Muscle of leg (tissue), 11 donors: Measurements from ENCODE around the gene CHORDC1. TPM values are rescaled to one million over a fixed set of nuclear protein-coding genes. Genes with fewer than 3 reads are reported as not detected.
"Not testable (repeated sequence)": the region's sequence is repeated elsewhere in the genome, so short reads cannot be mapped to it uniquely, and the experiment has no call there.

Experiments used
- DNase-seq: peaks from one replicate; pipeline ENCODE4 v3.0.0; 2013
- H3K27ac ChIP-seq: one replicate; pipeline ENCODE4 v1.5.1; 2013; ENCODE audit warnings: mild to moderate bottlenecking, low read length, control low read depth
- H3K27me3 ChIP-seq: one replicate; pipeline ENCODE4 v1.6.1; 2013; ENCODE audit warnings: low read length; ENCODE audit not compliant: control insufficient read depth, insufficient read depth
- H3K36me3 ChIP-seq: one replicate; pipeline ENCODE4 v1.6.1; 2013; ENCODE audit warnings: low read length; ENCODE audit not compliant: control insufficient read depth, insufficient read depth
- H3K4me1 ChIP-seq: one replicate; pipeline ENCODE4 v1.6.1; 2013; ENCODE audit warnings: low read length; ENCODE audit not compliant: control insufficient read depth, insufficient read depth
- H3K4me3 ChIP-seq: one replicate; pipeline ENCODE4 v1.5.1; 2013; ENCODE audit warnings: low read length, control low read depth
- H3K9me3 ChIP-seq: replicated peaks from 2 replicates; pipeline ENCODE4 v1.6.1; 2013; ENCODE audit warnings: low read depth, low read length; ENCODE audit not compliant: control insufficient read depth
- WGBS: methylation state at CpG from one replicate; pipeline ENCODE4 v1.1.5; 2013; ENCODE audit warnings: missing lambda C conversion rate; ENCODE audit not compliant: insufficient coverage; 5-methylcytosine and 5-hydroxymethylcytosine counted together
- polyA plus RNA-seq, 8 donors: library from polyadenylated mRNA; unstranded; fragments of 120-200 nt; gene quantifications; one replicate each; pipeline versions ENCODE4 v1.2.1 to v1.2.3, GENCODE V29; 2013; ENCODE audit warnings: inconsistent platforms in 1 of 8, low replicate concordance in 1 of 8; ENCODE audit not compliant: insufficient read length in 8 of 8, insufficient read depth in 1 of 8
- total RNA-seq: library from RNA; stranded (reverse); fragments of 120-200 nt; gene quantifications from one replicate; pipeline ENCODE4 v1.2.4, GENCODE V29; 2013

CHORDC1 gene
- total and polyA plus RNA-seq, 9 donors = 23.7 to 48.2 (median 37.6) TPM

GRCh38 chr11:90242894-90243416 is 20.1 kb upstream of the CHORDC1 start:
- no peaks in the 10 kb centered on the region for H3K36me3 ChIP-seq
- WGBS = 73% methylated on average over 3 of the region's 7 CpGs
- H3K4me3 ChIP-seq = no peak overlapping the region
- no peak overlapping the region for H3K27ac ChIP-seq
- no peaks in the 10 kb centered on the region for H3K4me1 ChIP-seq
- no peak for DNase-seq
- H3K27me3 ChIP-seq = no peaks in the 10 kb centered on the region
- no peaks in the 10 kb centered on the region for H3K9me3 ChIP-seq

- no peak overlapping the region for H3K4me3 ChIP-seq
- H3K4me1 ChIP-seq = no peaks in the 10 kb centered on the region
- H3K9me3 ChIP-seq = no peaks in the 10 kb centered on the region
- no peak overlapping the region for H3K27ac ChIP-seq
- no CpG with 5 or more reads among the region's 4 CpGs for WGBS
- no peaks in the 10 kb centered on the region for H3K36me3 ChIP-seq
- no peak for DNase-seq
- no peaks in the 10 kb centered on the region for H3K27me3 ChIP-seq
Measured at GRCh38 chr11:90241414-90241813, 18.6 kb upstream of the CHORDC1 start.

GRCh38 chr11:90239967-90240636 is 17.3 kb upstream of the CHORDC1 start:
- 93% methylated on average over 16 of the region's 20 CpGs for WGBS
- not testable (repeated sequence) for H3K27me3 ChIP-seq, H3K4me3 ChIP-seq, H3K4me1 ChIP-seq, H3K27ac ChIP-seq, H3K9me3 ChIP-seq, DNase-seq, H3K36me3 ChIP-seq

- no peak for DNase-seq
- no CpG with 5 or more reads among the region's 4 CpGs for WGBS
- Histone ChIP-seq H3K27me3 (no peaks in the 10 kb centered on the region), H3K27ac (no peak overlapping the region), H3K36me3 (no peaks in the 10 kb centered on the region), H3K9me3 (no peaks in the 10 kb centered on the region), H3K4me3 (no peak overlapping the region), H3K4me1 (no peaks in the 10 kb centered on the region)
Measured at GRCh38 chr11:90237004-90237403, 14.2 kb upstream of the CHORDC1 start.

DNA sequence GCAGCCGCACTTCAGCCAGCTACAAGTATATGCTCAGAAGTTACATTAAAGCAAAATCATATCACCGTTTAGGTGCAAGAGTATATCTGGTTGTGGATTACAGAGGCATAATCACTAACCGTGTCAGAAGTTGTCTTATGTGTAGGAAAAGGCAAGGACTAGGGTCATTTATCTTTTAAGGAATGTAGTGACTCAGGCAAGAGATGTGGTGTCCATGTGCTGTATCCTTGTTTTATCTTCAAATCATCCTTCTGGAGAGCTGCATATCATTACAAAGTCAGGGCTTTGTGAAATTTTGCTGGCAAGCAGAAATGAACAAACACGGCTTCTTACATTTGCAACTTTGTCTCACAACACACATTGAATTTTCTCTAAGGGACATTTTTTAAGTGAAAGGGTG is 12.7 kb upstream of the CHORDC1 start:
- Histone ChIP-seq H3K4me3 (no peak overlapping the region), H3K4me1 (no peaks in the 10 kb centered on the region), H3K36me3 (no peaks in the 10 kb centered on the region), H3K27ac (no peak overlapping the region), H3K9me3 (no peaks in the 10 kb centered on the region), H3K27me3 (no peaks in the 10 kb centered on the region)
- WGBS = no CpG with 5 or more reads among the region's 4 CpGs
- no peak for DNase-seq

DNA sequence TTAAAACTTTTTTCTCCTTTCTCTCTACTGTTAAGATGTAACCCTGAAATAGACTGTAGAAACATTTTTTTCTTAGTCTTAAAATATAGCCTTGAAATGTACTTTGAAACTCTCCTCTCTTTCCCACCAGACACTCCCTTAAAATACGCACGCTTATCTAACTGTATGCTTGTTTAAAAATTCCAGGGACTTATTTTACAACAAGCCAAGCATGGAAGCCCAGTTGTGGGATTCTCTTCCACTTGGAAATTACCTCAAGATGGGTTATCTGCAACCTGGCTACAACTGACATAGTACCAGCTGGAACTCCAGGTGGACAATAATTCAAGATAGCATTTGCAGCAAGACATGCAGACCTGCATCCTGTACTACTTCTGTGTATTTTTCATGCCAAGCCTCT is 12.1 kb upstream of the CHORDC1 start:
- Histone ChIP-seq H3K4me1 (no peaks in the 10 kb centered on the region), H3K27me3 (no peaks in the 10 kb centered on the region), H3K9me3 (no peaks in the 10 kb centered on the region), H3K4me3 (no peak overlapping the region), H3K36me3 (no peaks in the 10 kb centered on the region), H3K27ac (no peak overlapping the region)
- no peak for DNase-seq
- WGBS = 100% methylated on average over 2 of the region's 2 CpGs

DNA sequence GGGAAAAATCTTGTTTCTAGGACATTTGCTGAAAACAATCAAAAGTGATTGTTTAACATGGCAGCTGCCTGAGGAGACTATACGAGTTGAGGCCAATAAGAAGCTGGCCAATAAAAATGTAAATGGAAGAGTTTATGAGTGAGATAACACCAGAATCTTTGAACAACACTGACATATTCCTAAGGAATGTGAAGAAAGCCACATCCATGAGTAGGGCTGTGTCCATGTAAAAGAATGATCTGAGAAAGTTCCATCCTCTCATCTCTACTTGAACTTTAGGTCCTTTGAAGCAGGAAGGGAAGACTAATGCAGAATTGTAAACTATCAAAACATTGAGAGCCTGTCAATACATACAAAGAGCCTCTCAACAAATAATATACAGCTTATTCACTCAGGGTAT is 6.9 kb upstream of the CHORDC1 start:
- H3K27ac ChIP-seq = no peak overlapping the region
- no peaks in the 10 kb centered on the region for H3K36me3 ChIP-seq
- no peaks in the 10 kb centered on the region for H3K9me3 ChIP-seq
- 100% methylated on average over 1 of the region's 1 CpG for WGBS
- no peaks in the 10 kb centered on the region for H3K27me3 ChIP-seq
- no peak for DNase-seq
- no peak overlapping the region for H3K4me3 ChIP-seq
- H3K4me1 ChIP-seq = no peaks in the 10 kb centered on the region

- Histone ChIP-seq H3K27ac (no peak overlapping the region), H3K36me3 (no peaks in the 10 kb centered on the region), H3K4me1 (no peaks in the 10 kb centered on the region), H3K9me3 (no peaks in the 10 kb centered on the region), H3K4me3 (no peak overlapping the region), H3K27me3 (no peaks in the 10 kb centered on the region)
- DNase-seq = no peak
- 80% methylated on average over 1 of the region's 3 CpGs for WGBS
Measured at GRCh38 chr11:90228056-90228455, 5.2 kb upstream of the CHORDC1 start.

DNA sequence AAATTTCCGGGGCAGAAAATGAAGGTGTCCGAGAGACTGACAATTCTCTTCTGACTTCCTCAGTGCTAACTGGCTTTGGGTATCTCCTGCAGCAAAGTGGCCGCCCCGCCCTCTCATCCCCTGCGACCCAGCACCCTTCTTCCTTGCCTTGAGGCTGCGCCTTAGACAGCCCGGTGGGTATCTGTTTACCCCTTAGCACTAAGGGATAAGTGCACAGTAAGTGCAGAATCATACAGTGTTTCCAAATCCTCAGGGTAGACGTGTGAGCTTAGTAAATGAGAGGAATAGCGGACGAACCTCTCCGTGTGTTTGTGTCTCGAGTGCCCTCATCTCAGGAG is 368 bp upstream of the CHORDC1 start:
- Histone ChIP-seq H3K4me3 (peak overlapping the region; percentile 79), H3K36me3 (peaks cover 2% of the 10 kb centered on the region), H3K4me1 (peaks cover 3% of the 10 kb centered on the region), H3K27me3 (no peaks in the 10 kb centered on the region), H3K27ac (peak overlapping the region; percentile 94), H3K9me3 (no peaks in the 10 kb centered on the region)
- 0% methylated on average over 5 of the region's 12 CpGs for WGBS
- no peak for DNase-seq

GRCh38 chr11:90221803-90222458 is 918 bp downstream of the CHORDC1 start:
- Histone ChIP-seq H3K4me1 (peaks cover 3% of the 10 kb centered on the region), H3K4me3 (peak overlapping the region; percentile 79), H3K9me3 (no peaks in the 10 kb centered on the region), H3K27me3 (no peaks in the 10 kb centered on the region), H3K36me3 (peaks cover 2% of the 10 kb centered on the region), H3K27ac (peak overlapping the region; percentile 94)
- DNase-seq = no peak
- WGBS = 0% methylated on average over 5 of the region's 16 CpGs
